Urinary bladder (tissue), 4 donors: ENCODE data around the gene PCNT. TPM values are rescaled to one million over a fixed set of nuclear protein-coding genes. Genes with fewer than 3 reads are reported as not detected.
"Not testable (repeated sequence)": the region's sequence is repeated elsewhere in the genome, so short reads cannot be mapped to it uniquely, and the experiment has no call there.

Source experiments
- DNase-seq: peaks from one replicate; pipeline ENCODE4 v3.0.0-alpha.2; 2015; ENCODE audit errors: extremely low spot score
- H3K27ac ChIP-seq: one replicate; pipeline ENCODE4 v1.5.1; 2013; ENCODE audit warnings: low read depth, mild to moderate bottlenecking, moderate library complexity
- H3K36me3 ChIP-seq: one replicate; pipeline ENCODE4 v1.6.1; 2013; ENCODE audit warnings: mild to moderate bottlenecking, moderate library complexity; ENCODE audit not compliant: insufficient read depth
- H3K4me1 ChIP-seq: one replicate; pipeline ENCODE4 v1.6.1; 2013; ENCODE audit warnings: mild to moderate bottlenecking, moderate library complexity; ENCODE audit not compliant: insufficient read depth
- H3K4me3 ChIP-seq: one replicate; pipeline ENCODE4 v1.5.1; 2013; ENCODE audit warnings: low read depth, low read length
- WGBS: extraction: QIAGEN DNeasy Blood & Tissue Kit; methylation state at CpG from one replicate; pipeline ENCODE4 v1.1.7; 2013; 5-methylcytosine and 5-hydroxymethylcytosine counted together
- polyA plus RNA-seq: library from polyadenylated mRNA; stranded (reverse); fragments of 200-250 nt; gene quantifications from one replicate; pipeline ENCODE4 v1.2.3, GENCODE V29; 2013
- total RNA-seq: library from RNA; depleted of rRNA; stranded (reverse); fragments of >200 nt; gene quantifications from one replicate; pipeline ENCODE4 v1.2.3, GENCODE V29; 2014
- donor health status: healthy with polysubstance abuse.
- donor health status: healthy.

The PCNT gene
- total and polyA plus RNA-seq, 2 donors = 15.7 to 22.4 TPM

DNA sequence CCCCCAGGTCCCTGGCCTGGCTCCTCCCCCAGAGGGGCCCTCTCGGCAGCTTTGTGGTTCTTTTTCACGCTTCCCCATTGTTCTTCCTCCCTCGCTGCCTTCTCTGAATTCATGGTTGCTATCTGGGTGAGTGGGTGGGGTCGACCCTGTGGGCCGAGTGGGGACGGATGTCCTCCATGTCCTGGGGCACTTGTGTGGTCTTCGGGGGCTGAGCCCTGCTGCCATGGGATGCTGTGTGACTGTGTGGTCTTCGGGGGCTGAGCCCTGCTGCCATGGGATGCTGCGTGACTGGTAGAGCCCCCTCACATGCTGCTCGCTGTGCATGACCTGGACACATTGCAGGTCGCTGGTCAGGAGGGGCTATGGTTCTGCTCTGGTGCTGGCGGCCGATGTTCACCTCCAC is 113.1 kb downstream of the PCNT start:
- H3K4me1 ChIP-seq = no peaks in the 10 kb centered on the region
- DNase-seq = no peak
- no peak overlapping the region for H3K4me3 ChIP-seq
- H3K27ac ChIP-seq = no peak overlapping the region
- WGBS = 80% methylated on average over 13 of the region's 13 CpGs
- peaks cover 2% of the 10 kb centered on the region for H3K36me3 ChIP-seq

DNA sequence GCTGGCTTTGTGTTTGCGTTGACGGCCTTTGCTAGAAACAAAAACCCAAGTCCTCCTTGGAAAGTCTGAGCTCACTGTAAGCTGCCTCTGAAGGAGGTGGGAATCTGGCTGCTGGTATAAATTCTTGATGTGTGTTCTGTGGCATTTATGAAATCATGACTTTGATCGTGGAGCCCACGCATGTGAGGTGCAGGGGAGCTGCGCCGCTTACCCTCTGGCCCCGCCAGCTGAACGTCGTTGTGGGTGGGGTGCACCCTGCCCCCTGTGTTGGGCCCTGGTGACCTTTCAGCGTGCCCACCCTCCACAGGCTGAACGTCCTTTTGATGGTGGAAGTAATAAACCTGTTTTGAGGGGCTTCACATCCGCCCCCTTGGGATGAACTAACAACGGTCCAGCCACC is 113.6 kb downstream of the PCNT start:
- peaks cover 2% of the 10 kb centered on the region for H3K36me3 ChIP-seq
- no peaks in the 10 kb centered on the region for H3K4me1 ChIP-seq
- 83% methylated on average over 13 of the region's 13 CpGs for WGBS

DNA sequence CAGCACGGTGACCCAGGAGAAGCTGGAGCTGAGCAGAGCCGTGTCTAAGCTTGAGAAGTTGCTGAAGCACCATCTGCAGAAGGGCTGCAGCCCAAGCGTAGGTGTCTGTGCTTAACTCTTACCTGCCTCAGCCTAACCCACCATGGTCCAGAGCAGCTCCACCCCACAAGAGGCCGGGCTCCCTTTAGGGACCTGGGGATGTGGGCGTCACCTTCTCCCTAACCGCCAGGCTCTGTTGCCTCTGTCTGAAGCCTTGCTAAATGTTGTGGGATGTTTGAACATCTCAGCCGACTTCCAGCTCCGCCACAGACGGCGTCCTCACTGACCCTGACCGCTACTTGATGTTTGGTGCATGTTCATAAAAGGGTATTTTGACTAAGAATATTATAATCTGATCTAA is 114.3 kb downstream of the PCNT start:
- no peaks in the 10 kb centered on the region for H3K4me1 ChIP-seq
- 94% methylated on average over 11 of the region's 11 CpGs for WGBS
- DNase-seq = no peak
- H3K36me3 ChIP-seq = peaks cover 2% of the 10 kb centered on the region
- no peak overlapping the region for H3K27ac ChIP-seq
- H3K4me3 ChIP-seq = no peak overlapping the region

More for the DNA sequence above, 113.6 kb downstream of the PCNT start:
- no peak for DNase-seq
- H3K27ac ChIP-seq = no peak overlapping the region
- H3K4me3 ChIP-seq = no peak overlapping the region

DNA sequence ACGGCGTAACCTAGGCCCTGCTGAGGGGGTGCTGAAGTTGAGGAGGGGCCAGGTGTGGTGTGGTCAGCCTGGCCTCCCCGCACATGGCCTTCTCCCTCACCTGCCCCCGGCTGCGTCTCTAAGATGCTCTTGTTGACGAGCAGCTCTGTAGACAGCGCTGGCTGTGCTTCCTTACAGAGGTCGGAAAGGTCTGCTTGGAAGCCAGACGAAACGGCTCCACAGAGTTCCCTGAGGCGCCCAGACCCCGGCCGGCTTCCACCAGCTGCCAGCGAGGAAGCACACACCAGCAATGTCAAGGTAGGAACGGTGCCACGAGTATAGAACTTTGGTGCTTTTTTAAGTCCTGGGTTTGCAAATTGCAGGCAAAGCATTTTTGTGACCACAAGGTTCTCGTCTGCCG is 116.0 kb downstream of the PCNT start:
- WGBS = 88% methylated on average over 18 of the region's 18 CpGs
- peaks cover 2% of the 10 kb centered on the region for H3K36me3 ChIP-seq

DNA sequence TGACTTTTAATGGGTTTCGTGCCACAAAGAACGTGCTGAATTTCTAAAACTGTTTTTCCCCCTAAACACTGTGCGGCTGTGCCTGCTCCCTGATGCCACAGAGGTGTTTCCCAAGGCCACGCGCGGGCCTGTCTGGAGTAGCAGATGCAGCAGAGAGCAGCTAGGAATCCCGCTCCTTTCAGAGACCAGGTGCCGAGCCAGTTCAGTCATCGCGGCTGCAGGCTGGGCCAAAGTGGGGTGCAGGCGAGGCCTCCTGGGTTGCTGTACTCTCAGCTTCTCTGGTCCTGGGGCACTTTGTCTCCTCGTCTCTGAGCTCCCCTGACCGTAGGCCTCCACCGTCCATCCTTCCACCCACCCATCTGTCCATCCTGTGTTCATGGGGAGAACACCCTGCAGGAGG is 117.4 kb downstream of the PCNT start:
- Histone ChIP-seq H3K4me1 (no peaks in the 10 kb centered on the region), H3K4me3 (no peak overlapping the region), H3K36me3 (peaks cover 2% of the 10 kb centered on the region), H3K27ac (no peak overlapping the region)
- WGBS = 97% methylated on average over 14 of the region's 14 CpGs
- DNase-seq = no peak

More for the DNA sequence above, 116.0 kb downstream of the PCNT start:
- Histone ChIP-seq H3K4me3 (no peak overlapping the region), H3K27ac (no peak overlapping the region), H3K4me1 (no peaks in the 10 kb centered on the region)
- DNase-seq = no peak

DNA sequence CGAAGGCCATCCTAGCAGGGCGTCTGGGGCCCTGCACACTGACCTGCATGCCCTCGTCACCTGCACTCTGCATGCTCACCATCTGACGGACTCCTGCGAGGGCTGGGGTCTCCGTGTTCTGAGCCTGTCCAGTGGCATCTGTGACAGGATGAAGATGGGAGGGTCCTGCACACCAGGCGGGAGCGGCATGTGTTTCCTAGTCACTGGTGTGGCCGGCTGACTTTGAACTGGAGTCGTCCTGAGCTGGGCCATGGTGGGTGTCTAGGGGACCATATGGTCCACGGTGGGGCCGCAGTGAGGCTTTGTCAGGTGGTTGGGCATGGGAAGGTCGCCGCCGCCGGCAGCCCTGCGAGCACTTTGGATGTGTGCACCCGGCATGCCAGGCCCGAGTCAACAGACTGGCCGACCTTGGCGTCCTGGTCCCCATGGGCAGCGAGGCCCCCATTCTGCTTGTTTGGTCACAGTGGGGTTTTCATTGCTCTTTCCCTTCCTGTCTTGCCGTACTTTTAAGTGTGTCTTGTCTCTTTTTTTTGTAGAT is 118.1 kb downstream of the PCNT start:
- Histone ChIP-seq H3K36me3 (peaks cover 2% of the 10 kb centered on the region), H3K4me1 (no peaks in the 10 kb centered on the region), H3K4me3 (no peak overlapping the region), H3K27ac (no peak overlapping the region)
- 96% methylated on average over 23 of the region's 23 CpGs for WGBS
- no peak for DNase-seq

DNA sequence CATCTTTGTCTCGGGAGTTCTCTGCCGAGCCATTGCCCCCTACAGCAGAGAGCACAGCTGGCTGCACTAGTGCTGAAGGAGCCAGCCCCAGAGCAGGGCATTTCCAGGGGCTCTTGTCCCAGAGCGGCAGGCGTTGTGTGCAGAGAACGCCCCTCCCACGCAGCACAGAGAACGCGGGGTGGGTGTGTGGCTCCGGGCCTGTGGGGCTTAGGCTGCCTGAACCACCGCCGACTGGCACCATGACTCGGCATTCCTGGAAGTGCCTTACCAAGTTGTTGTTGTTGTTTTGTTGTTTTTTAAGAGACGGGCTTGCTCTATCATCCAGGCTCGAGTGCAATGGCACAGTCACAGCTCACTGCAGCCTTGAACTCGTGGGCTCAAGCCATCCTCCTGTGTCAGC is 119.0 kb downstream of the PCNT start:
- H3K4me3 ChIP-seq = no peak overlapping the region
- H3K4me1 ChIP-seq = no peaks in the 10 kb centered on the region
- WGBS = 86% methylated on average over 15 of the region's 15 CpGs
- no peak overlapping the region for H3K27ac ChIP-seq
- DNase-seq = no peak
- H3K36me3 ChIP-seq = peaks cover 2% of the 10 kb centered on the region

DNA sequence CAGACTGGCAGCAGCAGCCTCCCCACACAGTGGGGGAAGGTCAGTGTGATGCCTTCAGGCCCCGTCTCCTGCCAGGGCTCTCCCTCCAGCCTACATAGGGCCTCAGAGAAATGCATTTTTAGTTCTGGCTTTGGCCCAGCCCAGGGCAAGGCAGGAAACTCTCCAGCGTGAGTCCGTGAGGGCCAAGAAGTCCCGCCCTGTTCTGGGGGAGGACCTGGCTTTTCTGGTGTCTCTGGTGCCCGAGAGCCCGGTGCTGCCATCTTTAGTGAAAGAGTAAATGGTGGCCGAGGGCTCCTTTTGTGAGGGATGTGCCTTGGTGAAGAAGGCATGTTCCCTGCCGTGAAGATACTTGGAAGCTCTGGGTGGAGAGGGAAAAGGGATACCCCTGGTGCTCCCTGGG is 120.0 kb downstream of the PCNT start:
- Histone ChIP-seq H3K36me3 (peaks cover 2% of the 10 kb centered on the region), H3K4me3 (no peak overlapping the region), H3K4me1 (no peaks in the 10 kb centered on the region), H3K27ac (no peak overlapping the region)
- no peak for DNase-seq
- WGBS = 48% methylated on average over 8 of the region's 8 CpGs

DNA sequence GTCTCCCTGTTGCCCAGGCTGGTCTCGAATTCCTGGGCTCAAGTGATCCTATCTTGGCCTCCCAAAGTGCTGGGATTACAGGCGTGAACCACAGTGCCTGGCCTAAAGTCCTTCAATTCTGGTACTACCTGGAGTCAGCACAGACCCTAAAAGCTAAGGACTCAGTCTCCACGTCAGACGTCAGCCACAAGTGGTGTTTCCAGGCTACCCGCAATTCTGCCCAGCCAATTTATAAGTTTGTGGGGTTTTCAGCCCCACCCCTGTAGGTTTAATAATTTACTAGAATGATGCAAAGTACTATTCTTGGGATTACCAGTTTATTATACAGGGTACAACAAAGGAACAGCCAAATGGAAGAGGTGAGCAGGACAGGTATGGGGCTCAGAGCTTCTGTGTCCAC is 124.2 kb downstream of the PCNT start:
- Histone ChIP-seq H3K4me1 (no peaks in the 10 kb centered on the region), H3K4me3 (no peak overlapping the region), H3K27ac (no peak overlapping the region), H3K36me3 (no peaks in the 10 kb centered on the region)
- 97% methylated on average over 5 of the region's 5 CpGs for WGBS
- no peak for DNase-seq

DNA sequence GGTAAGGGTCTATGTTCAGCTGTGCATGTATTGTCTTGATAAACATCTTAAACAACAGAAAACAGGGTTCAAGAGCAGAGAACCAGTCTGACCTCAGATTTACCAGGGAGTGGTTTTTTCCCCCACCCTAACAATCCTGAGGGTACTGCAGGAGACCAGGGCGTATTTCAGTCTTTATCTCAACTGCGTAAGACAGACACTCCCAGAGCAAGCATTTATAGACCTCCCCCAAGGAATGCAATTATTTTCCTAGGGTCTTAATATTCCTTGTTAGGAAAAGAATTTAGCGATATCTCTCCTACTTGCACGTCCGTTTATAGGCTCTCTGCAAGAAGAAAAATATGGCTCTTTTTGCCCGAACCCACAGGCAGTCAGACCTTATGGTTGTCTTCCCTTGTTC is 124.9 kb downstream of the PCNT start:
- H3K4me3 ChIP-seq, H3K36me3 ChIP-seq, H3K27ac ChIP-seq, DNase-seq, H3K4me1 ChIP-seq: not testable (repeated sequence)
- WGBS = 97% methylated on average over 6 of the region's 6 CpGs

DNA sequence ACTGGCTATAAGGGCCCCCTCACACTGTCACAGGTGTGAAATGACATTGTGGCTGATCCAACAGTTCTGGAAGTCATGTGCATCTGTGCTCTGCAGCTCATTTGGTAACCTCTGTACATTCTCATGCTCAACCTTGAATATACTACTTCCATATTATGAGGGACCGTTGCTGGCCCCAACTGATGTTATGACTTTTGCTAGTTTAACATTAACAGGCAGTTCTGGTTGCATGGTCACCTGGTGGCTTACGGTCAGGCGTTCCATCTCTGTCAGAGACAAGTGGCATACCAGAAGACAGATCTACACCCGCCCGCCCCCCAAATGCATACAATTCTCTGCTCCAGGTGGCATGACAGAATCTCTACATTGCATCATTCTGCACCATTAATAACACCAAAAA is 128.8 kb downstream of the PCNT start:
- WGBS = 98% methylated on average over 5 of the region's 5 CpGs
- H3K27ac ChIP-seq = no peak overlapping the region
- no peaks in the 10 kb centered on the region for H3K4me1 ChIP-seq
- no peak for DNase-seq
- no peaks in the 10 kb centered on the region for H3K36me3 ChIP-seq
- no peak overlapping the region for H3K4me3 ChIP-seq

DNA sequence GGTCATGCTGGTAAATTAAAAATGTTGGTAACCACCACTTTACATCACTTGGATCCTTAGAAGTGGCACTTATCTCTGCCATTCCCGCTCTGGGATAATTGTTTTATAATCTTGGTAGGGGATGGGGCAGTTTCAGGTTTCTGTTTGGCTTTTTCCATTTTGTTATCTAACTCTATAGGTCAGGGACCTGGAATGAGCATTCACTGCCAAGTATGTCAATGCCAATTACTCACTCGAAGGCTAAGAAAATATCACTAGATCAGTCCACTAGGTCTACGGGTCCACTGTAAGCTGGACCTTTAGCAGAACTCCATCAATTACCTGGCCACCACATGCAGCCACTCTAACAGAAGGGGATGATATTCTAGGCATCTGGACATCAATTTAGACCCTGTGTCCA is 130.2 kb downstream of the PCNT start:
- no peak overlapping the region for H3K27ac ChIP-seq
- H3K4me3 ChIP-seq = no peak overlapping the region
- no peaks in the 10 kb centered on the region for H3K36me3 ChIP-seq
- no peaks in the 10 kb centered on the region for H3K4me1 ChIP-seq
- 59% methylated on average over 3 of the region's 3 CpGs for WGBS
- no peak for DNase-seq

DNA sequence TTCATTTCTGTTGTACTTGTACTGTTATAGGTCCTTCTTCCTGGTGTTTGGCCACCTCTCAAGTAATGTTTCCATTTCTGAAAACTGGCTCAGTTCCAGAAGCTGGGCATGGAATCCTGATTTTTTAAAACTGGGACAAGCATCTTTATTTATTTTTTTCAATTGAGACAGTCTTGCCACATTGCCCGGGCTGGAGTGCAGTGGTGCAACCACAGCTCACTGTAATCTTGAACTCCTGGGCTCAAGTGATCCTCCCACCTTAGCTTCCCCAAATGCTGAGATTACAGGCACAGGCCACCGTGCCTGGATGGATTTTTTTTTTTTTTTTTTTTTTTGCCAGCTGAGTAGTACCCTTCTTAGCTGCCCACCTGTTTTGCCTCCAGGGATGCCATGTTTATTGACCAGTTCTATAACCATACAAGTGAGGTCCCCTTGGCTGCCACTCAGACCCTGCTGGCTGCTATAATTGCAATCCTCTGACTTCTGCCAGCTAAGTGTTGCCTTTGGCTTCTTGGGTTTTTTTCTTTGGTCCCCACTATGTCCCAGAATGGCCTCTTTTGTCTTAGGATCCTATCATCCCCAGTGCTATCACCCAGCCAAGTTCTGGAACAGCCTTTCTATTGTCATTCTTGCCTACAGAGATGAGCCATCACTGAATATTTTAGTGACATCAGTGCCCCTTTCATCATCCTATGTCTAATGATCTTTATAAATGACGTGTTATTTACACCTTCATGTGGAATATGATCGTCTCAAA is 130.9 kb downstream of the PCNT start:
- DNase-seq = no peak
- no peaks in the 10 kb centered on the region for H3K4me1 ChIP-seq
- WGBS = 75% methylated on average over 4 of the region's 4 CpGs
- no peak overlapping the region for H3K4me3 ChIP-seq
- no peaks in the 10 kb centered on the region for H3K36me3 ChIP-seq
- no peak overlapping the region for H3K27ac ChIP-seq

DNA sequence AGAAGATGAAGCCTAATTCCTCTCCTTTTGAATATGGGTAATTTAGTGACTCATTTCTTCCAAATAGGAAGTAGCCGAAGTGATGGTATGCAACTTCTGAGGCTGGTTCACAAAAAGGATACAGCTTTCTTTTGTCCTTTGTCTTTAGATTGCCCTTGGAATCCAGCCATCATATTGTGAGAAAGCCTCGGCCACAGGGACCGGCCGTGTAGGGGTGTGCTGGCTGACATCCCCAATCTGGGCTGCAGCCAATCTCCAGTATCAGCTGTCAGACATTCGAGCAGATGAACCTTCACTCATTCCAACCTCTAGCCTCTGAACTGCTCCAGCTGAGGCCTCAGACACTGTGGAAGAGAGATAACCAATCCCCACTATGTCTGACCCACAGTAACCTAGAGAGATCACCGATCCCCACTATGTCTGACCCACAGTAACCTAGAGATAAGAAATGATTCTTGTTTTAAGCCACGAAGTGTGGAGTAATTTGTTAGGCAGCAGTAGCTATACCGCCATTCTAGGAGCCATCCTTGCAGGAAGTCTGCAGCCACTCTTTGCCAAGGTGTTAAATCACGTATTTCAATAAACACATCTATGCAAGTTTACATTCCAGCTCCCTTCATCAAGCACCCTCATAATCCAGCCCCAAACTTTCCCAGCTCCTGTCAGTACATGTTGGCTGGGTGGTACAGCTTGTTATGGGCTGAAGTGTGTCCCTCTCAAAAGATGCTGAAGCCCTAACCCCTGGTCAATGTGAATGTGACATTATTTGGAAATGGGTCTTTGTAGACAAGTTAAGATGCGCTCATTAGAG is 131.8 kb downstream of the PCNT start:
- Histone ChIP-seq H3K4me1 (no peaks in the 10 kb centered on the region), H3K27ac (no peak overlapping the region), H3K4me3 (no peak overlapping the region), H3K36me3 (no peaks in the 10 kb centered on the region)
- no peak for DNase-seq
- WGBS = 55% methylated on average over 10 of the region's 10 CpGs
